ENCODE data around the gene LTB4R2. TPM values are rescaled to one million over a fixed set of nuclear protein-coding genes. Genes with fewer than 3 reads are reported as not detected.

LTB4R2 gene
- total and polyA plus RNA-seq, 2 experiments from 2014 or later: 0.40 to 12.6 TPM

GRCh38 chr14:24335461-24336171, 25.7 kb downstream of the LTB4R2 start (continued):
- TF ChIP-seq, protein P1, sequence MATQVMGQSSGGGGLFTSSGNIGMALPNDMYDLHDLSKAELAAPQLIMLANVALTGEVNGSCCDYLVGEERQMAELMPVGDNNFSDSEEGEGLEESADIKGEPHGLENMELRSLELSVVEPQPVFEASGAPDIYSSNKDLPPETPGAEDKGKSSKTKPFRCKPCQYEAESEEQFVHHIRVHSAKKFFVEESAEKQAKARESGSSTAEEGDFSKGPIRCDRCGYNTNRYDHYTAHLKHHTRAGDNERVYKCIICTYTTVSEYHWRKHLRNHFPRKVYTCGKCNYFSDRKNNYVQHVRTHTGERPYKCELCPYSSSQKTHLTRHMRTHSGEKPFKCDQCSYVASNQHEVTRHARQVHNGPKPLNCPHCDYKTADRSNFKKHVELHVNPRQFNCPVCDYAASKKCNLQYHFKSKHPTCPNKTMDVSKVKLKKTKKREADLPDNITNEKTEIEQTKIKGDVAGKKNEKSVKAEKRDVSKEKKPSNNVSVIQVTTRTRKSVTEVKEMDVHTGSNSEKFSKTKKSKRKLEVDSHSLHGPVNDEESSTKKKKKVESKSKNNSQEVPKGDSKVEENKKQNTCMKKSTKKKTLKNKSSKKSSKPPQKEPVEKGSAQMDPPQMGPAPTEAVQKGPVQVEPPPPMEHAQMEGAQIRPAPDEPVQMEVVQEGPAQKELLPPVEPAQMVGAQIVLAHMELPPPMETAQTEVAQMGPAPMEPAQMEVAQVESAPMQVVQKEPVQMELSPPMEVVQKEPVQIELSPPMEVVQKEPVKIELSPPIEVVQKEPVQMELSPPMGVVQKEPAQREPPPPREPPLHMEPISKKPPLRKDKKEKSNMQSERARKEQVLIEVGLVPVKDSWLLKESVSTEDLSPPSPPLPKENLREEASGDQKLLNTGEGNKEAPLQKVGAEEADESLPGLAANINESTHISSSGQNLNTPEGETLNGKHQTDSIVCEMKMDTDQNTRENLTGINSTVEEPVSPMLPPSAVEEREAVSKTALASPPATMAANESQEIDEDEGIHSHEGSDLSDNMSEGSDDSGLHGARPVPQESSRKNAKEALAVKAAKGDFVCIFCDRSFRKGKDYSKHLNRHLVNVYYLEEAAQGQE (IDR thresholded peaks at IDR 0.05; ENCODE audit: unreplicated experiment): no peak
- no peak for TF ChIP-seq ZNF331 (CRISPR knock-in tag; IDR thresholded peaks at IDR 0.05; ENCODE audit: low read depth)
- TF ChIP-seq CTCF (conservative IDR thresholded peaks at IDR 0.05; ENCODE audit: low read depth in 2 of 2): no peak

DNA sequence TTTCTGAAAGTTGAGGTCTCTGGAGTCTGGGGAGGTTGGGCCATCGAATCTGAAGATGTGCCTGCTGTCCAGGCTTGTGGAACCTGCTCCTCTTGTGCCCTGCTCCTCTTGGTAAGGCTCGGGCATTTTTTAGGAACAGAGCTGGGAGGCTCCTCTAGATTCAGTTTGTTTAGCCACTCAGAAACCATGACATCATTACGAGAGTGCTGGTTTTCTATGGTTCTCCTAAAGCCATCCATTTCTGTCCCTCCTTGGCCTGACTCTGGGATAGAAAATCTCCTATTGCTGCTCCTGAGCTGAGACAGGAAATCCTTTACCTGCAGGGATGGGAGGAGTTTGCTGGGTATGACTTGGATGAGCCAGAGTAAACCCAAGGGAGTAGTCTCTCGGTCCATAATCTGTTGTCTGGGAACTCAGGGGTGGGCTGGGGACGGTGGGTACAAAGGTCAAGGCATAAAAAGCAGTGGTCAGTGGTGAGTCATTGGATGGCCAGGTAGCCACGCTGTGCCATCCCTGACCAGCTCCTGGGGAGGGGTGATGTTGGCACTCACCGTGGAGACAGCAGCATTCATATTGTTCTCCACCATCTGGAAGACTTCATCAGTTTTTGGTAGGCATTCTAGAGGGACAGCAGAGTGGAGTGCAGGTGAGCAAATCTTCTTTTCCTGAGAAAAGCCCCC, 27.3 kb downstream of the LTB4R2 start:
- Histone ChIP-seq H4K20me1 (replicated peaks; ENCODE audit: insufficient read depth) (peaks cover 4% of the 10 kb centered on the region; the same call in 1 of the 2 replicates), H3K27me3 (ENCODE audit: insufficient read depth) (peaks cover 100% of the 10 kb centered on the region), H2AFZ (no peak overlapping the region), H3K27ac (ENCODE audit: low read depth) (no peak overlapping the region), H3K4me2 (no peak overlapping the region), H3K4me1 (ENCODE audit: insufficient read depth) (peaks cover 26% of the 10 kb centered on the region; the same call in 1 of the 2 replicates), H3K4me3 (no peak overlapping the region), H3K36me3 (ENCODE audit: insufficient read depth) (no peaks in the 10 kb centered on the region), H3K9me2 (ENCODE audit: insufficient read depth) (no peaks in the 10 kb centered on the region), H3F3A (replicated peaks; ENCODE audit: low read depth) (0 out of 2 replicates have a peak, but pooled peaks cover 8% of the 10 kb centered on the region), H3K79me2 (replicated peaks; ENCODE audit: insufficient read depth) (no peaks in the 10 kb centered on the region)
- Mint-ChIP-seq H3K27me3 (ENCODE audit: insufficient read depth, low read depth, poor library complexity) (peaks cover 92% of the 10 kb centered on the region), H3K4me1 (peaks cover 20% of the 10 kb centered on the region), H3K27ac (no peak overlapping the region), H3K9me3 (no peaks in the 10 kb centered on the region), H3K36me3 (ENCODE audit: low read depth) (no peaks in the 10 kb centered on the region), H3K4me3 (no peak overlapping the region)
- no peak for DNase-seq (ENCODE audit: low spot score)
- TF ChIP-seq STAT1 (IDR thresholded peaks at IDR 0.05; ENCODE audit: unreplicated experiment) (no peak), JUNB (IDR thresholded peaks at IDR 0.05; ENCODE audit: unreplicated experiment) (no peak)
- no peak for ATAC-seq

DNA sequence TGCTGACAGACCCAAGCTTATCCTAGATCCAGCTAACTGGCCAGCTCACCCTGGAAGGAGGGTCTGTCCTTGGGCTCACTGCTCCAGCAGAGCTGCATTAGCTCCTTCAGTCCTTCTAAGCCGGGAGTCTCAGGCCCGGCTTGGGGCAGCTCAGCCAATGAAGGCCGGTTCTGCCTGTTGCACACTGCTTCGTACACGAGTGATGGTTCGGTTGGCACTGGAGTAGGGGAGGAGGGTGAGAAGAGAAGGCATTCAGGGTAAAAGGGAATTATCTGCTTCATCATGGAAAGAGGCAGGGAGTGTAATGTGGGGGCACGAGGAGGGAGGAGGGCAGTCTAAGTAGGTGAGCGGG, 27.9 kb downstream of the LTB4R2 start:
- Histone ChIP-seq H3F3A (replicated peaks; ENCODE audit: low read depth) (0 out of 2 replicates have a peak, but pooled peaks cover 7% of the 10 kb centered on the region), H3K9me2 (ENCODE audit: insufficient read depth) (no peaks in the 10 kb centered on the region), H3K4me2 (no peak overlapping the region), H3K4me3 (no peak overlapping the region), H3K36me3 (ENCODE audit: insufficient read depth) (no peaks in the 10 kb centered on the region), H4K20me1 (replicated peaks; ENCODE audit: insufficient read depth) (peaks cover 4% of the 10 kb centered on the region; the same call in 1 of the 2 replicates), H3K27ac (ENCODE audit: low read depth) (no peak overlapping the region), H3K27me3 (ENCODE audit: insufficient read depth) (peaks cover 100% of the 10 kb centered on the region), H3K4me1 (ENCODE audit: insufficient read depth) (peaks cover 25% of the 10 kb centered on the region; the same call in 1 of the 2 replicates), H3K79me2 (replicated peaks; ENCODE audit: insufficient read depth) (no peaks in the 10 kb centered on the region), H2AFZ (no peak overlapping the region)
- Mint-ChIP-seq H3K4me1 (peaks cover 17% of the 10 kb centered on the region), H3K27me3 (ENCODE audit: insufficient read depth, low read depth, poor library complexity) (peaks cover 89% of the 10 kb centered on the region), H3K27ac (no peak overlapping the region), H3K4me3 (no peak overlapping the region), H3K36me3 (ENCODE audit: low read depth) (no peaks in the 10 kb centered on the region), H3K9me3 (no peaks in the 10 kb centered on the region)
- no peak for ATAC-seq
- DNase-seq (ENCODE audit: low spot score): no peak
- TF ChIP-seq, protein P2, sequence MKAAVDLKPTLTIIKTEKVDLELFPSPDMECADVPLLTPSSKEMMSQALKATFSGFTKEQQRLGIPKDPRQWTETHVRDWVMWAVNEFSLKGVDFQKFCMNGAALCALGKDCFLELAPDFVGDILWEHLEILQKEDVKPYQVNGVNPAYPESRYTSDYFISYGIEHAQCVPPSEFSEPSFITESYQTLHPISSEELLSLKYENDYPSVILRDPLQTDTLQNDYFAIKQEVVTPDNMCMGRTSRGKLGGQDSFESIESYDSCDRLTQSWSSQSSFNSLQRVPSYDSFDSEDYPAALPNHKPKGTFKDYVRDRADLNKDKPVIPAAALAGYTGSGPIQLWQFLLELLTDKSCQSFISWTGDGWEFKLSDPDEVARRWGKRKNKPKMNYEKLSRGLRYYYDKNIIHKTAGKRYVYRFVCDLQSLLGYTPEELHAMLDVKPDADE (IDR thresholded peaks at IDR 0.05): no peak
- TF ChIP-seq EZH2 (IDR thresholded peaks at IDR 0.05; ENCODE audit: low read depth, unreplicated experiment) (no peak), NANOG (IDR thresholded peaks at IDR 0.05; ENCODE audit: borderline replicate concordance) (no peak), JUNB (IDR thresholded peaks at IDR 0.05; ENCODE audit: unreplicated experiment) (no peak), CREB1 (CRISPR knock-in tag; IDR thresholded peaks at IDR 0.05; ENCODE audit: low read depth) (no peak)

Measured in GM23338 (cell line).